NCI-H2107 treated with DMSO at 0.1 percent for 48 hours (cell line): ENCODE measurements around the gene PTPRB.

ENCODE experiments used
- DNase-seq: peaks from one replicate; lab custom pipeline; 2025; ENCODE audit not compliant: unreplicated experiment; lab: John Stamatoyannopoulos, UW

PTPRB gene

DNA sequence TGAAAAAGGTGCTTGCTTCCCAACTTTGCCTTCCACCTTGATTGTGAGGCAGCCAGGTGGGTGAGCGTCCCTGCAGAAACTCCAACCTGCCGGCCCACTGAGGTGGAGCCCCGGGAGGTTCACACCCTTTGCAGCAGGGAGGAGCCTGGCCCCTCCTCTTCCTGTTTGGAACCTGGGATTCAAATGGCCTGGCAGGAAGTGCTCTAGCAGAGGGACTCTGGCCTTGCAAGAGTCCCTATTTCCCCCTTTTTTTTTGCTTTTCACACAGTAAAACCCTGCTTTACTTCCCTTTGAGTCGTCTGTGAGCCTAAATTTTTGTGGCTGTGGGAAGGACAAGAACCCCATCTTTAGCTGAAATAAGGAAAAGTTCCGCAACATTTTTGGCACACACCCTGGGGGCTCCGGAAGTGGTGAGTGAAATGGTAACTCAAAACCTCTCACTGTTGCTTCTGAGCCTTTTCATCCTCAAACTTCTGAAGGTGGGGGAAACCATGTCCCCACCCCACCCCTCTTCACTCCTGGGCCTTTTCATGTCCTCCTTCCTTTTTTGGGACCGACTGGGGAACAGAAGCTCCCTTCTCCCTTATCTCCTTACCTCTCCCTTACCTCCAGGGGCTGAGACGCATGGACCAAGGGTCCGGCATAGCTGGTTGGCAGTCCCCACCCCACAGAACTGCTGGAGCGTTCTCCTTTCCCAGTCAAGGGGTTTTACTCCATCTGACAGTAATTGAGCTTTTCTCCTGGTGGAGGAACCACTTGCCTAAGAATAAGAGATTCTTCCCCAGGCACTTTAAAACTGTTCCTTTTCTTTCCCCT, 169.1 kb downstream of the PTPRB start:
- DNase-seq, result no peak

GRCh38 chr12:70467476-70467875, 169.8 kb downstream of the PTPRB start:
- DNase-seq, result no peak

GRCh38 chr12:70466753-70467152, 170.5 kb downstream of the PTPRB start:
- DNase-seq, result no peak
